Gastrocnemius medialis (tissue), 4 donors: Measurements from ENCODE around the gene MEIS2. TPM values are rescaled to one million over a fixed set of nuclear protein-coding genes. Genes with fewer than 3 reads are reported as not detected.

ENCODE experiments used
- ATAC-seq, 2 donors: fragments of 150-250 bp; one replicate each; pipeline ENCODE4 v1.9.1; 2016
- DNase-seq, 2 donors: peaks; one replicate each; pipeline ENCODE4 v3.0.0-alpha.2; 2019
- H3K27ac ChIP-seq, 4 donors: fragments of 200-600 bp; sonication (generic); 1 replicate in 1 of 4; 2 replicates in 3 of 4; pipeline ENCODE4 v1.5.1; 2016 to 2018; ENCODE audit warnings: mild to moderate bottlenecking in 2 of 4, moderate library complexity in 1 of 4
- H3K27me3 ChIP-seq, 3 donors: fragments of 200-600 bp; sonication (generic) in 2 of 3; 1 replicate in 1 of 3; 2 replicates in 2 of 3; pipeline versions ENCODE4 v1.5.1 to v1.6.0; 2016 to 2019; ENCODE audit warnings: mild to moderate bottlenecking in 1 of 3, moderate library complexity in 1 of 3
- H3K36me3 ChIP-seq, 2 donors: fragments of 200-600 bp; sonication (generic) in 1 of 2; one replicate each; pipeline ENCODE4 v1.5.1; 2017 to 2018
- H3K4me1 ChIP-seq, 2 donors: fragments of 200-600 bp; sonication (generic) in 1 of 2; one replicate each; pipeline ENCODE4 v1.5.1; 2016 to 2017; ENCODE audit warnings: mild to moderate bottlenecking in 2 of 2
- H3K4me3 ChIP-seq, 4 donors: fragments of 200-600 bp; sonication (generic) in 3 of 4; 1 replicate in 1 of 4; 2 replicates in 3 of 4; pipeline ENCODE4 v1.5.1; 2016 to 2019; ENCODE audit warnings: mild to moderate bottlenecking in 2 of 4
- H3K9me3 ChIP-seq, 3 donors: fragments of 200-600 bp; sonication (generic) in 2 of 3; 1 replicate in 1 of 3; 2 replicates in 2 of 3; pipeline ENCODE4 v1.5.1; 2016 to 2019
- POLR2A ChIP-seq, 2 donors: fragments of 450-650 bp; IDR thresholded peaks; one replicate each; pipeline ENCODE4 v1.6.1; 2017; ENCODE audit warnings: antibody characterized with exemption in 2 of 2, mild to moderate bottlenecking in 2 of 2, moderate library complexity in 2 of 2
- in situ Hi-C, 4 donors: fragments of 200-750 bp; cut with MboI; loops; one replicate each; pipeline versions ENCODE4 v1.15.0 to v1.8.0; 2017; ENCODE audit warnings: low sequenced_read_pairs in 4 of 4
- intact Hi-C: fragments of 100-400 bp; cut with DNase I; formaldehyde crosslinking; loops from one replicate; pipeline ENCODE4 v1.15.1; 2023; ENCODE audit warnings: low total_unique reads
- total RNA-seq, 4 donors: library from RNA; depleted of rRNA; stranded (reverse); fragments of >200 nt; gene quantifications; one replicate each; pipeline versions ENCODE4 v1.1.0 to v1.2.3, GENCODE V29; 2016
- TF ChIP-seq, protein P1 (sequence below), 5 experiments: fragments of 450-650 bp in 3 of 5; fragments of 200-600 bp in 2 of 5; sonication (generic) in 2 of 5; IDR thresholded peaks in 4 of 5; conservative IDR thresholded peaks in 1 of 5; 1 replicate in 4 of 5; 2 replicates in 1 of 5; pipeline ENCODE4 v1.5.1; 2016 to 2019; ENCODE audit warnings: antibody characterized with exemption in 5 of 5, mild to moderate bottlenecking in 3 of 5, moderate library complexity in 3 of 5

Gene MEIS2
- total RNA-seq, 4 donors from 2014 or later = 0.31 to 1.8 (median 0.40) TPM; not detected in 1

DNA sequence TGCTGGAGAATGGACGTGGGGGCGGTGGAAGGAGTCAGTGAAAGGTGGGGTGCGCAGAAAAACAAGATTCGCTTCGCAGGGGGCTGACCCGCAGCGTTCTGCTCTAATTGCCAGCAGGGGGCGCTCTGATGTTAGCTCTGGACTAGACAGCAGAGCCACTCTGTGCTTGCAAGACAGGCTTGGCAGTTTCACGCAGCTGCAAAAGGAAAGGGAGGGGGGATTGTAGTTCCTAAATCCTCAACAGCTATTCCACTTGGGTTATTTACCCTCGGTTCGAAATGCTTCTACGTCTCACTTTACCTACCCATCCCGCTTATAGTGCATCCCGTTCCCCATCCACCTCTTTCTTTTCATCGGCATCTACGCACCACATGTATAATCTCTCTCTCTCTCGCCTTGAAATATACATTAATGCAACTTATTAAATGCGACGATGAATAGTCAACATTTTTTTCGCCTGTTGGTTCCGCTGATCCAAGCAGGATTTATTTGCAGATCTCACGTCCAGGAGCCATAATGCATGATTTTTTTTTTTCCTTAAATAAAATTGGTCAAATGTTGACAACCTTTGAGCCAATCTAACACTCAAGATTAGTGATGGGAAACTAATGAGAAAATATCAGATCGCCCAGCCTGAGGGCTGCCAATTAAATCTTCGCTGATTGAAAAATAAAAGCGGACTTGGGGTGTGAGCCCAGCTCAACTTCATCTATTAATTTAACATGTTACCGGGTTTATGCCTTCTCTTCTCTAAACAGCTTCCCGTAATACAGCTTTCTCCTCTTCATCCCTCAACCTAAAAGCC is 216.4 kb downstream of the MEIS2 start:
- Histone ChIP-seq H3K36me3 (no peaks in the 10 kb centered on the region), H3K27me3 (peaks cover 100% of the 10 kb centered on the region in 3 donors), H3K4me3 (peak overlapping the region in 1 of 4 donors; percentile 39), H3K4me1 (peaks cover 11 to 16% of the 10 kb centered on the region in 2 donors), H3K9me3 (no peaks in the 10 kb centered on the region), H3K27ac (no peak overlapping the region)
- TF ChIP-seq POLR2A (IDR thresholded peaks at IDR 0.05) = no peak
- TF ChIP-seq, protein P1, sequence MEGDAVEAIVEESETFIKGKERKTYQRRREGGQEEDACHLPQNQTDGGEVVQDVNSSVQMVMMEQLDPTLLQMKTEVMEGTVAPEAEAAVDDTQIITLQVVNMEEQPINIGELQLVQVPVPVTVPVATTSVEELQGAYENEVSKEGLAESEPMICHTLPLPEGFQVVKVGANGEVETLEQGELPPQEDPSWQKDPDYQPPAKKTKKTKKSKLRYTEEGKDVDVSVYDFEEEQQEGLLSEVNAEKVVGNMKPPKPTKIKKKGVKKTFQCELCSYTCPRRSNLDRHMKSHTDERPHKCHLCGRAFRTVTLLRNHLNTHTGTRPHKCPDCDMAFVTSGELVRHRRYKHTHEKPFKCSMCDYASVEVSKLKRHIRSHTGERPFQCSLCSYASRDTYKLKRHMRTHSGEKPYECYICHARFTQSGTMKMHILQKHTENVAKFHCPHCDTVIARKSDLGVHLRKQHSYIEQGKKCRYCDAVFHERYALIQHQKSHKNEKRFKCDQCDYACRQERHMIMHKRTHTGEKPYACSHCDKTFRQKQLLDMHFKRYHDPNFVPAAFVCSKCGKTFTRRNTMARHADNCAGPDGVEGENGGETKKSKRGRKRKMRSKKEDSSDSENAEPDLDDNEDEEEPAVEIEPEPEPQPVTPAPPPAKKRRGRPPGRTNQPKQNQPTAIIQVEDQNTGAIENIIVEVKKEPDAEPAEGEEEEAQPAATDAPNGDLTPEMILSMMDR (IDR thresholded peaks at IDR 0.05 in 4 of 5, conservative IDR thresholded peaks at IDR 0.05 in 1 of 5) = peak; percentile 26 to 63 (median 52)
- intact Hi-C loops = loop anchor here (5.0 to 10.0 kb wide), 2 partner anchors 218 to 251 kb away; partner anchors contain the start of gene MEIS2
- in situ Hi-C loops = loop anchor here in 3 of 4 donors (25.0 kb wide), 2 partner anchors 228 to 1003 kb away; partner anchors contain the start of gene MEIS2 (in 3 of the 3)
- DNase-seq (peak; percentile 41 to 49), ATAC-seq (peak in 1 of 2 donors; percentile 51)

GRCh38 chr15:36882487-36883131 is 217.7 kb downstream of the MEIS2 start:
- intact Hi-C loops (loop anchor here (5.0 to 10.0 kb wide), 2 partner anchors 220 to 252 kb away; partner anchors contain the start of gene MEIS2), in situ Hi-C loops (loop anchor here in 3 of 4 donors (25.0 kb wide), 2 partner anchors 230 to 1005 kb away; partner anchors contain the start of gene MEIS2 (in 3 of the 3))
- H3K36me3 ChIP-seq = no peaks in the 10 kb centered on the region
- DNase-seq (no peak), ATAC-seq (no peak)
- no peak overlapping the region for H3K27ac ChIP-seq
- H3K4me3 ChIP-seq = peak overlapping the region in 1 of 4 donors; percentile 31
- TF ChIP-seq, protein P1 (IDR thresholded peaks at IDR 0.05 in 4 of 5, conservative IDR thresholded peaks at IDR 0.05 in 1 of 5) = no peak
- TF ChIP-seq POLR2A (IDR thresholded peaks at IDR 0.05) = no peak
- H3K9me3 ChIP-seq = no peaks in the 10 kb centered on the region
- peaks cover 11 to 16% of the 10 kb centered on the region in 2 donors for H3K4me1 ChIP-seq
- H3K27me3 ChIP-seq = peaks cover 99 to 100% (median 100%) of the 10 kb centered on the region in 3 donors

- peaks cover 11 to 16% of the 10 kb centered on the region in 2 donors for H3K4me1 ChIP-seq
- no peaks in the 10 kb centered on the region for H3K36me3 ChIP-seq
- no peak overlapping the region for H3K4me3 ChIP-seq
- no peak for DNase-seq
- ATAC-seq = no peak
- no peak overlapping the region for H3K27ac ChIP-seq
- no peak for TF ChIP-seq POLR2A (IDR thresholded peaks at IDR 0.05)
- TF ChIP-seq, protein P1 (IDR thresholded peaks at IDR 0.05 in 4 of 5, conservative IDR thresholded peaks at IDR 0.05 in 1 of 5) = no peak
- peaks cover 98 to 99% (median 99%) of the 10 kb centered on the region in 3 donors for H3K27me3 ChIP-seq
- intact Hi-C loops (loop anchor here (5.0 to 10.0 kb wide), 2 partner anchors 220 to 253 kb away; partner anchors contain the start of gene MEIS2), in situ Hi-C loops (loop anchor here in 3 of 4 donors (25.0 kb wide), 2 partner anchors 230 to 1005 kb away; partner anchors contain the start of gene MEIS2 (in 3 of the 3))
- H3K9me3 ChIP-seq = no peaks in the 10 kb centered on the region
Measured at GRCh38 chr15:36882056-36882455, 218.3 kb downstream of the MEIS2 start.

- intact Hi-C loops = loop anchor here (5.0 to 10.0 kb wide), 2 partner anchors 221 to 253 kb away; partner anchors contain the start of gene MEIS2
- TF ChIP-seq POLR2A (IDR thresholded peaks at IDR 0.05) = no peak
- no peaks in the 10 kb centered on the region for H3K9me3 ChIP-seq
Measured at GRCh38 chr15:36881516-36881915, 218.8 kb downstream of the MEIS2 start.

More at GRCh38 chr15:36881516-36881915, 218.8 kb downstream of the MEIS2 start:
- peaks cover 92 to 98% (median 95%) of the 10 kb centered on the region in 3 donors for H3K27me3 ChIP-seq
- in situ Hi-C loops = loop anchor here in 3 of 4 donors (25.0 kb wide), 2 partner anchors 231 to 1006 kb away; partner anchors contain the start of gene MEIS2 (in 3 of the 3)
- peaks cover 11 to 16% of the 10 kb centered on the region in 2 donors for H3K4me1 ChIP-seq
- H3K4me3 ChIP-seq = no peak overlapping the region
- H3K27ac ChIP-seq = no peak overlapping the region
- ATAC-seq (no peak), DNase-seq (no peak)
- H3K36me3 ChIP-seq = no peaks in the 10 kb centered on the region
